Measurements from ENCODE around the gene RBM39.
"Not testable (repeated sequence)": the region's sequence is repeated elsewhere in the genome, so short reads cannot be mapped to it uniquely, and the experiment has no call there.

RBM39 gene

DNA sequence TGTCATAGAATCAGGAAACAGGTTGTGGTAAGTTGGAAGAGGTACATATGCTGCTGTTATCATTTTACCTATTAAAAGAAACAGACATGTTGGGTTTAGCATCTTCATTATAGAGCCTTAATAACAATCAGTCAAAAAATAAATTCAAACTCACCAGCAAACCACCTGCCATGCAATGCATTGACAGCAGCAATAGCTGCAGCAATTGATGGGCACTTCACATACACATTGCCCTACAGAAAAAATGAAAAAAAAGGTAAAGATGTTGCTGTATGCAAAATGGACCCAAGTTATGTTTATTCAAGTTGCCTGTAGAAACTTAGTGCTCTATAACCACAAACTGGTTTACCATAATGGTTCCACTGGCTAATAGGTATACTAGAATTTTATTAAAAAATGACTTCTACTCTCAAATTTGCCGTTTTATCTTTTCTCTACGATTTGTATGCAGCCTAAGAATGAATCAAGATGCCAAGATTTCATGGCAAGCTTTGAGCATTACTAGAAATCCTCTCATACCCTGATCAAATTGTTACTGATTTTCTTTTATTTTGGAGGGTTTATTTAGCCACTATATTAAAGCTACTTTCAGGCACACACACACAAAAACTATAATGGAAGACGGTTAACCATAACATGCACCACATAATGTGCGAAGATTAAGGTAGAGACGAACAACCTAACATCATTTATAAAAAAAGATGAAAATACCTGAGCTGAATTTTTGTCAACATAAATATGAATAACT, 37.4 kb downstream of the RBM39 start:
- no peak for DNase-seq

DNA sequence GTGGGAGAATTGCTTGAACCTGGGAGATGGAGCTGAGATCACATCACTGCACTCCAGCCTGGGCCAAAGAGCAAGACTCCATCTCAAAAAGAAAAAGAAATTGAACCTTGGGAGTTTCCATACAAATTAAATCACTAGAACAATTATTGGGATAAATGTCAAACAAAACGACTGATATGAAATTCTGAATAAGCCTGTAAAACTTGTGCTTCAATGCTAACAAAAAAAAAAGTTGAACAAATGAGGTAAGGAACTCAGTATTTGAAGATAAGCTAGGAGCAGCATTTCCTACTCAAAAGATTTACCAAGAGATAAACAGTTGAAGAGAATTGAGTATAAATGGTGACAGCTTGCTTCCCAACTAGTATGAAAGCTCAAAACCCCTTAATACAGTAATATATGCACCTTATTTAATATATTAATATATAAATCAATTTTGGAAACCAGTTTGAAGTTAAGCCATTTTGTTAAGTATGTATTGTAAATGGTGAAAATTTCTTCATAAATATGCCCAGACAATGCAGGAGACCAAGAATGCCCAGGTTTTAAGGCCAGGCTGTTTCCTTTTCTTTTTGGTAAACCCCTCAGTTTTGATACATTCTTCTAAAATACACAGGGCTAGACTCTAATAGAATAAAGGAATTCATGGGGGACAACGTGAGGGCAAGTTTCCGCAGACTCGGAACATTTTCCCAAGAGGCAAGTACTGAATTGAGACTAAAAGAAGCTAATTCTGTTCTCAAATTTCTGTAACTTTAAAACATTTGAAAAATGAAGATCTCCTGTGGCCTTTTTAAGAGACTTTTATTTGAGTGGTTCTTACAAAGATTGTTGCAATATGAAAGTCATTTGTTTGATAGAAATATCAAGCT, 39.0 kb downstream of the RBM39 start:
- no peak for DNase-seq

DNA sequence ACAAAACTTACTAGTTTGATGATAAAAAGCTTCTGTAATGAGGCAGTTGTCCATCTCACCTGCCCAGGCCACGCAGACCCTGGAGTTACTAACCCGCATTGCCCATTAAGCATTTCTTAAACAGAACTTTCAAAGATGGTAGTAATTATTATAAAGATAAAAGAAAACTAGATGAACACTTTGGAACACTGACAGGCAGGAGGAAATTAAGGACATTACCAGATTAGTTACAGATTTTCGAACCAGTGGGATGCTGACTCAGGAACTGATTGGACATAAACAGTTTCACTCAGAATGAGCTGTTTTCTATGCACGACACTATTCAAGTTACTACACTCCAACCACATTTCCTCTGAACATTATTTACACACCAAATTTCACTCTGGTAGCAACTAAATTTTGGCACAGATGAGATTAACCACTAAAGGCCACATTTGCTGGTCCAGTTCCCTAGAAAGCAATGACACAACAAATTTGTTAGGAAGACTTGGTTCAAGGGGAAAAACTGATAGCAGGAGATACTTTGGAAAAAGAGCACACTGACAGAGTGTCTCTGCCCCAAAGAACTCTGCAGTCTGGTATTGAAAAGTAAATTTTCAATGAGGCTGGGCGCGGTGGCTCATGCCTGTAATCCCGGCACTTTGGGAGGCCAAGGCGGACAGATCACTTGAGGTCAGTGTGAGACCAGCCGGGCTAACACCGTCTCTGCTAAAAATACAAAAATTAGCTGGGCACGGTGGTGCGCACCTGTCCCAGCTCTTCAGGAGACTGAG, 39.8 kb downstream of the RBM39 start:
- no peak for DNase-seq

DNA sequence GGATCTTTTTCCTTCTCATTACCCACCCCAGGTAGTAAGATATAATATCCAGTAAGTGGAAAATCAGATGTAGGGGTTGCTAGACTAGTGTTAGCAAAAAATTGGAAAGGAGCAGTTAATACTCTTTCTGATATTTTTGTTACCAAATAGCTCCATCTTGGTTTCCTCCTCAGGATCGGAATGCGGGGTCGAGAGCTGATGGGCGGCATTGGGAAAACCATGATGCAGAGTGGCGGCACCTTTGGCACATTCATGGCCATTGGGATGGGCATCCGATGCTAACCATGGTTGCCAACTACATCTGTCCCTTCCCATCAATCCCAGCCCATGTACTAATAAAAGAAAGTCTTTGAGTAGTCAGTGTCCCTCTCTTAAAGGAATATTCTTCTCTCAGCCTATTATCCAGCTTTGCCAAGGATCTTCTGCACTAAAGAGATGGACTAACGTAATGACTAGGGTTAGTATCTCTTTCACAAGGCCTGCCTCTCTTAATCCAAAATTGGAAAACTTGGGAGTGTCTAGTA, 41.4 kb downstream of the RBM39 start:
- DNase-seq = no peak

DNA sequence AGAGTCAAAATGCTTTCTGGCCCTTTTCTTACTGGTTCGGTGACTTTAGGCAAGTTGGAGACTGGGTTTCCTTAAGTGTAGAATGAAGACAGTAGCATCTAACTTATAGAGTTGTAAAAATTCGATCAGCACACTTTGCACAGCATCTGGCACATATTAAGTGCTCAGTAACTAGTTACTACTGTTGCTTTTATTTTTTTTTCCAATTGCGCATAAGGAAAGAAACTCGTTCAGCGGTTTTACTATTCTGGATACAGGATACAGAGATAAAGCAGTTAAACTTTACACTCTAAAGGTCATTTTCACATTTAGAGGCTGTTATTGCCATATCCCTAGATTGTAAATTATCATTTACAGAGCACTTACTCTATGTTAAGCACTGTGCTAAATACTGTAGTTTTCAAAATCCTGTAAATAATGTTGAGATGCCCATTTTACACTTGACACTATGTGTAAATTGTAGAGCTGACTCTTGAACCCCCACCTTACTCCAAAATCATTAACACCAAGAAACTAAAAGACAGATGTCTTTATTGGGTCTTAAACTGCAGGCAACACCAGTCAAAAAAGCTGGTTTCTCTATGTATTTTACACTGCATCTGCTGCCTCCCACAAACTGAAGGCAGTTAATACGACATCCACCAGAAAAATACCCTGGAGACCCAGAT, 42.0 kb downstream of the RBM39 start:
- no peak for DNase-seq

DNA sequence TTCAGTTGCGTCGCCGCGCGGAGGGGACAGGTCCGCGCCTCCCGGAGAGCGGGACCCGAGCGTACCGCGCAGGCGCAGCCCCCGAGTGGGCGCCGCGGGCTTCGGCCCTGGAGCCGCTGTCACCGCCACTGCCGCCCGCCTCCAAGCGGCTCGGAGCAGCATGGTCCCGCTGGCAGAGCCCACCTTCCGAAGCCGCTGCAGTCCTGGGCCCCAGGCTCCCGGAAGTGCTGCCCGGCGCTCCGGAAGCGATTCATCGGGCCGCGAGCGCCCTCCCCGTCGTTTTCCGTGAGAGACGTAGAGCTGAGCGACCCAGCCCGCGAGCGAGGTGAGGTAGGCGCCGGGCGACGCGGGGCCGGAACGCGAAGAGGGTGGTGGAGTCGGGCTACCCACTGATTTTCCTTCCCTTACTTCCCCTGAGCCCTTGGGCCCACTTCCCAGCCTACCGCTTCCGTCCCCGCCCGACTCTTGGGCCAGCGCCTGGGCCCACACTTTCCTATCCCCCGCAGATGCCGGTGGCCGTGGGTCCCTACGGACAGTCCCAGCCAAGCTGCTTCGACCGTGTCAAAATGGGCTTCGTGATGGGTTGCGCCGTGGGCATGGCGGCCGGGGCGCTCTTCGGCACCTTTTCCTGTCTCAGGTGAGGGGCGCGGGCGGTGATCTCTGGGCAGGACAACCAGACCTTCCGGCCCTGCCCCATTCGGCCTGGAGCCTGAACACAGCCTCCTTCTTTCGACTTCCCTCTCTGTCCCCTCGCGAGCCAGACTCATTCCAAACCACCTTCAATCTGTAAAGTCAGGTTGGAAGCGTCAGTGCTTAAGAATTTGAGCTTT, 42.7 kb downstream of the RBM39 start, which contains the start of the genes NFS1 and ROMO1:
NFS1 (minus strand) TSS at position 226 of the 830 bp plus-strand sequence; CDS start at position 162, 64 bp downstream.
ROMO1 (plus strand) TSS at position 279 of the 830 bp plus-strand sequence; CDS start at position 507, 228 bp downstream.
- peak; percentile 71 for DNase-seq

DNA sequence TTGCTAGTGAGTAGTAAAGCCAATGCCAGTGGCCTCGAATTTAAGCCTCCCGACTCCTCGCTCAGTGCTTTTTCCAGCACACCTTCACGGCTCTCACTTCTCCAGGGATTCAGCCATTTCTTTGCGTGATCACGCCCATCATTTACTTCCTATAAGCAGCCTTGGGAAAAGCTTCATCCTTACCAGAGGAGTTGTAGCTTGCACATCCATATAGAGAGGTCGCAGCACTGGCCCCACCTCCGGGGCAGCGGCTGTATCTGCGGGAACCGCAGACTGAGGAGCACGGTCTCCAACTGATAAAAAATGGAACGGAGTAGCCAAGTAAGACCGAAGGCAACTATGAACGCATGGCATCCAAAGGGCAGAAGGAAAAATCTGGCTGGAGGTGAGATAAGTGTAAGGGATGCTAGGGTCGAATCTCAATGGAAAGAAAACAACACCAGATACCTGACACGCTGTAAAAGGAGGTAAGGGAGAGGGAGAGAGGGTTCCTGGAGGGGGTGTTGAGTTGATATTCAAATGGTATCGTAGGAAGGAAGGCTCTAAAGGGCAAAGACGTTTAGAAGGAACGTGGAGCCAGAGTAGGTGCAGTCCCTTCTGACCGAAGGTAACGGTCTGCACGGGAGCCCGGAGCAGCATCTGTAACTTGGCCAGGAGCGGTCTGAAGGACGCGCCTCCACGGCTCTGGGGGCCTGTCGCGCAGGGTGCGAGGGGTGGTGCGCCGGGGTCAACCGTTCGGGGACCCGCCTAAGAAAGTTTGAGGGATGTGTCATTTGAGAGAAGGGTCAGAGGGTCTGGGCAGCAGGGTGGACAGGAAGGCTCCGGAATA, 43.5 kb downstream of the RBM39 start:
- DNase-seq = peak; percentile 10

DNA sequence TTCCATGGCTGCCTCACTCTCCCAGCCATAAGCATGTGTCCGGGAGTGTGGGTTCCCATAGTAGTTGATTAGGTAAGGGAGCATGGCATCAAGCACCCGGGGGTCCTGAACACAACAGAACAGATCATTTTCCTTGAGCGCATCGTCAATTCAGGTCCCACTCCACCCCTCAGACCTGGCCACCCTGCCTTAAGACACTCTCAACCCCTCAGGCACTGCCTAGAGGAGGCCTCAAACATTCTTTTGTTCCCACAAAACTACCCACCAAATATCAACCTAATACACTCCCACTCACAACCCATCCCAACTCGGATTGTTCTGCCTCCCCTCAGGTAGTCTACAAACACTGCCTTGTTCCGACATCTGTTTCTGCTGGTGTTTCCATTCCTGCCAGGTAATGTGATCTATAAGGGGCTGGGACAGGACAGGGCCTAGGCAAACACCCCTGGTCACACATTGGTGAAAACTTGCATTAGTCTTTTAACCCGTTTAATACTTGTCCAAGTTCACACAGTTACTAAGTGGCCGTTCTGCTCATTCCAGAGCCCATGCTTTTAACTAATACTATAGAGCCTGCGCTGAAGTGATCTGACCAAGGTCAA, 44.3 kb downstream of the RBM39 start:
- DNase-seq = no peak

DNA sequence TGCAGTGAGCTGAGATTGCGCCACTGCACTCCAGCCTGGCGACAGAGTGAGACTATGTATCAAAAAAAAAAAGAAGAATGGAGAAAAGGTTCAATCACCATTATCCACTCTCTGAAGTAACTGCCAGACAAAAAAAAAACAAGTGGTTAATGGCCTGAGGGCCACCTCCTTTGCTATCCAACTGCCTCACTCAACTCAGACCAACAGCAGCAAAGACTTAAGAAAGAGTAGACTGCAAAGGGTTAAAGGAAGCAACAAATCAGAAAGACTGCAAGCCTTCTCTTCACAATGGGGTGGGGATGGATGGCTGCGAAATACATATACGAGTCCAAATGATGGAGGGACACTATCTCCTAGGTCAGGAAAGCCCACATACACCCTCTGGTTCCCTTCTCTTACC, 46.1 kb downstream of the RBM39 start:
- no peak for DNase-seq

DNA sequence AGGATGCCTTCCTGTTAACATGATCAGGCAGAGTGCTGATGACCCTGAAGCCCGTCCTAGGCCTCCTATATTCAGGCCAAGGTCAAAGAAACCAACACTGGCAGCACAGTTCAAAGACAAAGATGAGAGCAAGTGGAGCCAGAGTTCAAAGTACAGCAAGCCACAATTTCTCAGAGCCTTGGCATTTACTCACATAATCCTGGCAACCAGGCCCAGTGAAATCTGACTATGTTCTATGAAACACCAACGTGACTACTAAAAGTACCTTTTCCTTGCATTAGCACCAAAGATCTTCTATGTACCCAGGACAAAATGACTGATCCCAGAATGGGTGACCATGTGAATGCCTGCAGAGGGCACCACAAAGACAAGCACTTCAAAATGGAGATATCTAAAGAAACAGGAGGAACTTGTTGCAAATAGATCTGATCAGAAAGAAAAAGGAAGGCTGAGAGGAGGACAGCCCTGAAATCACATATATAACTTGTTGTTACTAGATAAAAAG, 46.8 kb downstream of the RBM39 start:
- no peak for DNase-seq

DNA sequence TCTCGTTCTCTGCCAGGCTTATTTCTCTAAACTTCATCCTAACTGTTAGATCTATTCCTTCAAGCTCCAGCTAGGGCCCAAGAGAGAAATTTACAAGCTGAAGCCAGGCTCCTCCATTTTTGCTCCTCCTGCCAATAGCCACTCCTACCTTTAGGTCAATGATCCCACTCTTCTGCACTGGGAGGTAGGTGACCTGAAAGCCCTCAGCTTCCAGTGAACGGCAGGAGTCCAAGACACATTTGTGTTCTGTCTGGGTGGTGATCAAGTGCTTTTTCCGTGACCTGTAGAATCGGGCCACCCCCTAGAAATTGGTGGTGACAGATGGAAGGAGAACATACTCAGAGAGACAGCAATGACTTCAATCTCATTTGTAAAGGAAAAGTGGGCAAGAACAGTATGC, 51.8 kb downstream of the RBM39 start:
- DNase-seq = no peak

DNA sequence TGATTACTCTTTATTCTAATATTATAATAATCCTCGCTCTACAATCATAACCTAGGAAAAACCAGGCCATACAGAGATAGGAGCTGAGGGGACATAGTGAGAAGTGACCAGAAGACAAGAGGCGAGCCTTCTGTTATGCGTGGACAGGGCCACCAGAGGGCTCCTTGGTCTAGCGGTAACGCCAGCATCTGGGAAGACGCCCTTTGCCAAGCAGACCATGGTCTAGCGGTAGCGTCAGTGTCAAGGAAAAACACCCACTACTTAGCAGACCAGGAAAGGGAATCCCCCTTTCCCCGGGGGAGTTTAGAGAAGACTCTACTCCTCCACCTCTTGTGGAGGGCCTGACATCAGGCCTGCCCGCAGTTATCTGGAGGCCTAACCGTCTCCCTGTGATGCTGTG, 55.2 kb downstream of the RBM39 start:
- not testable (repeated sequence) for DNase-seq

DNA sequence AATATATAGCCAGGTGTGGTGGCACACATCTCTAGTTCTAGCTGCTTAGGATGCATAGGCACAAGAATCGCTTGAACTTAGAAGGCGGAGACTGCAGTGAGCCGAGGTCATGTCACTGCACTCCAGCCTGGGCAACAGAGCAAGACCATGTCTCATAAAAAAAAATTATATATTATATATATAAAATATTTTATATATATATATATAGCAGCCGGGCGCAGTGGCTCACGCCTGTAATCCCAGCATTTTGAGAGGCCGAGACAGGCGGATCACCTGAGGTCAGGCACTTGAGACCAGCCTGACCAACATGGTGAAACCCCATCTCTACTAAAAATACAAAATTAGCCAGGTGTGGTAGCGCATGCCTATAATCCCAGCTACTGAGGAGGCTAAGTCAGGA, 56.7 kb downstream of the RBM39 start:
- not testable (repeated sequence) for DNase-seq

DNA sequence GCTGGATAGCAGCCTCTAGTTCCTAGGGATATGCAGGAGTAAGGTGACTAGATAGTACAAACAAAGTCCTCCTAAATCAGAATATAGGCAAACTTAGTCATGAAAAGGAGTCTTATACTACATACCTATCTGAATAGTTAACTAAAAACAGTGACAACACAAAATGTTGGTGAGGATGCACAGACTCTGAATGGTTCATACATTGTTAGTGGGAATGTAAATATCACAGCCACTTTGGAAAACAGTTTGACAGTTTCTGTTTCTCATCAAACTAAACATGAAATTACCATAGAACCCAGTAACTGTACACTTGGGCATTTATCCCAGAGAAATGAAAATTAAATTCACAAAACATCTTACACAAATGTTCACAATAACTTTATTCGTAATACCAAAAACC, 60.1 kb downstream of the RBM39 start:
- DNase-seq = no peak

DNA sequence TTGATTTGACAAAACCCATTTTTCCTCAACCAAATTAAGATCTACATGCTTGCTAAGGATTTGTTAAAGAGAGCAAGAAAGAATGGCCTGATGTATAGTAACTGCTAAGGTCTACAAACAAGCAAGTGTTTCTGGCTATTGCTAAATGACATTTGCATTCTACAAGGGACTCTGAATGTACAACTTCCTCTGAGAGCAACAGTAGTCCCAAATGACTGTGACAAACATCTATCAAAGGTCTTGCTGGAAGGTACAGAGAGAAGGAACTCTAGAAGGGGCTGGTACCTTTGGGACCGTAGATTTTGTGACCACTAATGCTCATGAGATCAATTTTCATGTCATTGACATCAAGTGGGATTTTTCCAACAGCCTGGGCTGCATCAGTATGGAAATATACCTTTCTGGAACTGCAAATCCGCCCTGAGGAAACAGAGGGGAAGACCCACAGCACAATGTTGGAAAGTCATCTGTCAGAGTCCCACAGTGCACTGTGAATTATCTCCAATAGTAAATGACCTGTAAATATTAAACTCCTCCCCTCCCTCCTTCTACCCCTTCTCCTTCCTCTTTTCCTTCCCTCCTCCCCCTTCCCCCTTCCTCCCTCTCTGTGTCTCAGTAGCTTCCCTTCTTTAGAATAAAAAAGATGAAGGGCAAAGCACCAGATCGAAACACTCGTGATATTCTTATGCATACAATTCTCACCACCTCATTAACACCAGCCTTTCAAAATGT, 61.4 kb downstream of the RBM39 start:
- DNase-seq = no peak

DNA sequence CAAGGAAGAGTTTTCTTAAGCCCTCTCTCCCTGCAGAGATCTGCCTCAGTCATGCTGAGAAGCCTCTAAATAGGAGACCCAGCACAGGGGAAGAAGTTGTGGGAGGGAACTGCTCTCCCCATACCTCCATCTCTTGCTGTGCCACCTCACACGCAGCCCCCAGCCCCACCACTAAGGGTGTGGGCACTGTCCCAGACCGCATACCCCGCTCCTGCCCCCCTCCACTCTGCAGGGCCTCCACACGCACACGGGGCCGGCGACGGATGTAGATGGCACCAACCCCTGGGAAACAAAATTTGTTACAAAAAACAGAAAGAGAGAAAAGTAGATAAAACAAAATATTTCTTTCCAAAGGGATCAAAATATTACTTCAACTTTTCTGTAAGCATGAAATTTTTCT, 67.1 kb downstream of the RBM39 start:
- no peak for DNase-seq

DNA sequence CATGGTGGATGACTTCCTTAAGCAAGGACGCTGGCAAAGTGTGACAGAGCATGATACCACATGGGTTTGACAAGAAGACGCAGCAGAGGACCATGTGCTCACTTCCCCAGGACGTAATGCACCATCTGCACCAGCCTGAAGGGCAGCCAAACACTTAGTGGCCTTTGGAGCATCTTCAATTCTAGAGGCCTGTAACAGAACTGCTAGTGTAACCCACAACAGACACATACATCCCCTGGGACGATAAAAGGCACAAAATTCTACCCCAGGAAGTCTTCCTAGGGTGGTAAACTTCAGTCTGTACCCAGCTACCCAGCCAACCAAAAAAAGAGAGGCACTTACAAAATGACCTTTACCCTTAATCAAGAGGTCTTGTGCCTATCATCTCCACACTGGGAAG, 68.2 kb downstream of the RBM39 start:
- DNase-seq = no peak

DNA sequence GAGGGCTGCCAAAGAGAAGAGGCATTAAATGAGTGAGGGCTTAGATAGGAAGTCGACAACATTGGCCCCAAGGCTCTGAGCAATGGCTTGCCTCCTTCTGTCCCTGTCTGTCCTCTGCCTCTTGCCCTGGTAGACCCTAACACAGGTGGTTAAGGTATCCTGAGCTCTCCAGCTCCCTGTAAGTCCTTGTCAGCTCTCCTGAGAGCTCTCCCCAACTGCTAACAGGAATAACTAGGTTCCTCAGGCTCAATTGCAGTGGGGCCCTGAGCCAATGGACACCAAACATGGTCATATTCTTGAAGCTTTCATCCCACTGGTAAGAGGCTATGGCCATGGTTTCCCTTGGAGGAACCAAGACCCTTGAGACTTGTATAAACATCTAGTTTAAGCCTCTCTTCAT, 72.4 kb downstream of the RBM39 start:
- DNase-seq = no peak

DNA sequence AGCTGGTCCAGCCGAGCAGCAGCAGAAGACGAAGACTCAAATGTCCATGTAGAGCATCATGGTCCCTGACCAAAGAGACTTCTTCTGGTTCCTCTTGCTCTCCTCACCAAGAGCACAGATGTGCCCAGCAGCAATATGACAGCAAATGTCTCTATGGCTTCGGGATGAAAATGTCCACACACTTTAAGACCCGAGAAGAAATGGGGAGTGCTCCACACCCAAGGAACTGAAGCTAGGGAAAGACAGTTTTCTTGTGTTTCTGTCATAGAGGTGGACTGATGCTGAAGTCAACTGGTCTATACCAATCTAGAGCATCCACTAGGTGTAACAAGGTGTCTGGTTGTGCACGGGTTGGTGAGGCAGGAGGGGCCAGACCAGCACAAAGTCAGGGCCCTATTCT, 72.8 kb downstream of the RBM39 start:
- no peak for DNase-seq

Data from DMS79 treated with DMSO at 0.1 percent for 48 hours (cell line).